HL-60 (cell line): ENCODE results near the gene CTNND2.

Experiments used
- DNase-seq, 2 experiments: peaks; one replicate each; pipeline ENCODE4 v3.0.0-alpha.2; 2010 to 2020; ENCODE audit warnings: low read depth in 1 of 2, low spot score in 1 of 2
- H3K27ac ChIP-seq: fragments of 250-450 bp; sonication (Bioruptor Pico); replicated peaks from 2 replicates; pipeline ENCODE4 v1.5.1; 2020; ENCODE audit warnings: mild to moderate bottlenecking, moderate library complexity
- H3K27me3 ChIP-seq: fragments of 250-450 bp; sonication (Bioruptor Pico); 2 replicates; pipeline ENCODE4 v1.5.1; 2021; ENCODE audit warnings: mild to moderate bottlenecking, moderate library complexity; ENCODE audit not compliant: insufficient read depth, poor library complexity, severe bottlenecking
- H3K4me3 ChIP-seq: replicated peaks from 2 replicates; pipeline ENCODE4 v1.5.1; 2011; ENCODE audit warnings: mild to moderate bottlenecking, control low read depth, low read length; ENCODE audit not compliant: insufficient read depth
- GABPA ChIP-seq: IDR thresholded peaks from 2 replicates; pipeline ENCODE4 v1.6.1; 2012; ENCODE audit warnings: low read depth
- POLR2AphosphoS5 ChIP-seq: IDR thresholded peaks from 2 replicates; pipeline ENCODE4 v1.6.1; 2012; ENCODE audit warnings: low read depth
- SPI1 ChIP-seq: IDR thresholded peaks from 2 replicates; pipeline ENCODE4 v1.6.1; 2012; ENCODE audit warnings: low read depth, mild to moderate bottlenecking, borderline replicate concordance
- TF ChIP-seq, protein P1 (sequence below): IDR thresholded peaks from one replicate; pipeline ENCODE4 v1.5.1; 2011; ENCODE audit warnings: low read length, control low read depth, inconsistent platforms; ENCODE audit not compliant: insufficient read depth
- TF ChIP-seq, protein P2 (sequence below): IDR thresholded peaks from 2 replicates; pipeline ENCODE4 v1.6.1; 2012; ENCODE audit warnings: low read depth; ENCODE audit not compliant: insufficient replicate concordance

The CTNND2 gene

DNA sequence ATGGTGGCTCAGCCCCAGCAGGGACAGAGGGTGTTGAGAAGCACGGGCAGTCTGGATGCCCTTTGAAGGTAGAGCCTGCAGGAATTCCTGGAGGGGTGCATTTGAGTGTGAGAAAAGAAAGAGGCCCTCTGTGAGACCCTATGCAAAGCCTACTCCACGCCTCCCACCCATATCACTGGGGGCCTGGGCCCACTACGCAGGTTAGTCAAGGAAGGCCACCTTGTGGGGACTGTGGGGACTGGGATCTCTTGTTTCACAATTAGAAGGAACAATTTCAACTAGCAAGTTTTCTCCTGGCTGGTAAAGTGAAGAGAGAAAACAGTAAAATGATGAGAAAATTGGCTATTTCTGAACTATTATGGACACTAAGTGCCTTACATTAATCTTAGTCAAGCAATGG, 657.0 kb downstream of the CTNND2 start:
- Histone ChIP-seq H3K27me3 (no peaks in the 10 kb centered on the region), H3K4me3 (no peak overlapping the region), H3K27ac (no peak overlapping the region)
- TF ChIP-seq, protein P1, sequence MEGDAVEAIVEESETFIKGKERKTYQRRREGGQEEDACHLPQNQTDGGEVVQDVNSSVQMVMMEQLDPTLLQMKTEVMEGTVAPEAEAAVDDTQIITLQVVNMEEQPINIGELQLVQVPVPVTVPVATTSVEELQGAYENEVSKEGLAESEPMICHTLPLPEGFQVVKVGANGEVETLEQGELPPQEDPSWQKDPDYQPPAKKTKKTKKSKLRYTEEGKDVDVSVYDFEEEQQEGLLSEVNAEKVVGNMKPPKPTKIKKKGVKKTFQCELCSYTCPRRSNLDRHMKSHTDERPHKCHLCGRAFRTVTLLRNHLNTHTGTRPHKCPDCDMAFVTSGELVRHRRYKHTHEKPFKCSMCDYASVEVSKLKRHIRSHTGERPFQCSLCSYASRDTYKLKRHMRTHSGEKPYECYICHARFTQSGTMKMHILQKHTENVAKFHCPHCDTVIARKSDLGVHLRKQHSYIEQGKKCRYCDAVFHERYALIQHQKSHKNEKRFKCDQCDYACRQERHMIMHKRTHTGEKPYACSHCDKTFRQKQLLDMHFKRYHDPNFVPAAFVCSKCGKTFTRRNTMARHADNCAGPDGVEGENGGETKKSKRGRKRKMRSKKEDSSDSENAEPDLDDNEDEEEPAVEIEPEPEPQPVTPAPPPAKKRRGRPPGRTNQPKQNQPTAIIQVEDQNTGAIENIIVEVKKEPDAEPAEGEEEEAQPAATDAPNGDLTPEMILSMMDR: no peak
- TF ChIP-seq, protein P2, sequence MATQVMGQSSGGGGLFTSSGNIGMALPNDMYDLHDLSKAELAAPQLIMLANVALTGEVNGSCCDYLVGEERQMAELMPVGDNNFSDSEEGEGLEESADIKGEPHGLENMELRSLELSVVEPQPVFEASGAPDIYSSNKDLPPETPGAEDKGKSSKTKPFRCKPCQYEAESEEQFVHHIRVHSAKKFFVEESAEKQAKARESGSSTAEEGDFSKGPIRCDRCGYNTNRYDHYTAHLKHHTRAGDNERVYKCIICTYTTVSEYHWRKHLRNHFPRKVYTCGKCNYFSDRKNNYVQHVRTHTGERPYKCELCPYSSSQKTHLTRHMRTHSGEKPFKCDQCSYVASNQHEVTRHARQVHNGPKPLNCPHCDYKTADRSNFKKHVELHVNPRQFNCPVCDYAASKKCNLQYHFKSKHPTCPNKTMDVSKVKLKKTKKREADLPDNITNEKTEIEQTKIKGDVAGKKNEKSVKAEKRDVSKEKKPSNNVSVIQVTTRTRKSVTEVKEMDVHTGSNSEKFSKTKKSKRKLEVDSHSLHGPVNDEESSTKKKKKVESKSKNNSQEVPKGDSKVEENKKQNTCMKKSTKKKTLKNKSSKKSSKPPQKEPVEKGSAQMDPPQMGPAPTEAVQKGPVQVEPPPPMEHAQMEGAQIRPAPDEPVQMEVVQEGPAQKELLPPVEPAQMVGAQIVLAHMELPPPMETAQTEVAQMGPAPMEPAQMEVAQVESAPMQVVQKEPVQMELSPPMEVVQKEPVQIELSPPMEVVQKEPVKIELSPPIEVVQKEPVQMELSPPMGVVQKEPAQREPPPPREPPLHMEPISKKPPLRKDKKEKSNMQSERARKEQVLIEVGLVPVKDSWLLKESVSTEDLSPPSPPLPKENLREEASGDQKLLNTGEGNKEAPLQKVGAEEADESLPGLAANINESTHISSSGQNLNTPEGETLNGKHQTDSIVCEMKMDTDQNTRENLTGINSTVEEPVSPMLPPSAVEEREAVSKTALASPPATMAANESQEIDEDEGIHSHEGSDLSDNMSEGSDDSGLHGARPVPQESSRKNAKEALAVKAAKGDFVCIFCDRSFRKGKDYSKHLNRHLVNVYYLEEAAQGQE: no peak
- no peak for DNase-seq

DNA sequence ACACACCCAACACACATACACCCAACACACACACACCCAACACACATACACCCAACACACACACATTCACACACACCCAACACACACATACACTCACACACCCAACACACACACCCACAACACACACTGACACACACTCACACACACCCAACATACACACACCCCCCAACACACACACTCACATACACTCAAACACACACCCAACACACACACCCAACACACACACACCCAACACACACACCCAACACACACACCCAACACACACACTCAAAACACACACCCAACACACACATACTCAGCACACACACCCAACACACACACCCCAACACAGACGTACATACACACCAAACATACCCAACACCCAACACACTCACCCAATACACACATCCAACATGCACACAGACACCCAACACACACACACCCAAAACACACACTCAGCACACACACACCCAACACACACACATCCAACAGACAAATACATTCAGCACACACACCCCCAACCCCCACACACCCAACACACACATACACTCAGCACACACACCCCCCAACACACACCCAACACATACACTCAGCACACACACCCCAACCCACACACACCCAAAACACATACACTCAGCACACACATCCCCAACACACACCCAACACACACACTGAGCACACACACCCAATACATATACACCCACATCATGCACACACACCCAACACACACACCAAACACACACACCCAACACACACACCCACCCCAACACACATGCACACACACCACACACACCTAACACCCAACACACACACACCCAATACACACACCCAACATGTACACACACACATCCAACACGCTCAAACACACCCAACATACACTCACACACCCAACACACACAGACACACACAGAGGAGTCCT, 663.7 kb downstream of the CTNND2 start:
- no peak for TF ChIP-seq GABPA
- no peak for TF ChIP-seq SPI1
- no peak for TF ChIP-seq POLR2AphosphoS5
- TF ChIP-seq, protein P2: no peak
- TF ChIP-seq, protein P1: no peak
- no peaks in the 10 kb centered on the region for H3K27me3 ChIP-seq
- H3K27ac ChIP-seq: no peak overlapping the region
- no peak for DNase-seq
- no peak overlapping the region for H3K4me3 ChIP-seq

DNA sequence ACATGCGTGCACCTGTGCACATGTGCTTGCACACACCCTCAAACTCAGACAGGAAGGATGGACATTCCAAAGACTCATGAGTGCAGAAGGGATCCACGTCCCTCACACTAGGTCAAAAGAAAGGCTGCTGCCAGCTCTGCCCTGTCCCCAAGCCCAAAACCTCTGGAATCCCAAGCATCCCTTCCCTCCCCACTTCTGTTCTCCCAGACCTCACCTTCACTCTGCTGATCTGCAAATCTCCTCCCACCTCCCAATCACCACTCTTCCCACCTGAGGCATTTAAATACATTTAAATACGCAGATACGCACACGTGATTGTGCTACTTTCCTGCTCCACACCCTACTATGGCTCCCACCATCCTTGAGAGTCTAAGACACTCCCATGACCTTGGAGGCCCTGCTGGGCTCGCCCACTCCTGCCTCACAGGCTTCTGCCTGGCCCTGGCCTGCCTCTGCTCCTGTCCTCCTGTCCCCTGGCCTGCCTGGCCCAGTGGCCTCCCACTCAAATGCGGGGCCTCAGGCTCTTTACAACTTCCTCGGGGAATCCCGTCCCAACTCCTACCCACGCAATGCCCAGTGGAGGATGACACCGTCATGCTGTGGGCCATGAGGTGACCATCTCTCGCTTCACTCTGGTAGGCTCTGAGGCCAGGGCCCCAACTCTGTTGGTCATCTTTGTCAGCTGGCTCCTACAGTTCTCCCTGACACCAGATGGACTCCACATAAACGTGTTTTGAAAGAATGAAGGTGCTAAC, 664.8 kb downstream of the CTNND2 start:
- no peak overlapping the region for H3K4me3 ChIP-seq
- no peak for DNase-seq

More for the DNA sequence above, 664.8 kb downstream of the CTNND2 start:
- Histone ChIP-seq H3K27me3 (no peaks in the 10 kb centered on the region), H3K27ac (no peak overlapping the region)
- TF ChIP-seq, protein P2: no peak
- no peak for TF ChIP-seq SPI1
